ENCODE data around the gene PHKA2. TPM values are rescaled to one million over a fixed set of nuclear protein-coding genes. Genes with fewer than 3 reads are reported as not detected.

Gene PHKA2
- total and polyA plus RNA-seq, 9 donors, result 12.6 to 27.2 (median 20.0) TPM

DNA sequence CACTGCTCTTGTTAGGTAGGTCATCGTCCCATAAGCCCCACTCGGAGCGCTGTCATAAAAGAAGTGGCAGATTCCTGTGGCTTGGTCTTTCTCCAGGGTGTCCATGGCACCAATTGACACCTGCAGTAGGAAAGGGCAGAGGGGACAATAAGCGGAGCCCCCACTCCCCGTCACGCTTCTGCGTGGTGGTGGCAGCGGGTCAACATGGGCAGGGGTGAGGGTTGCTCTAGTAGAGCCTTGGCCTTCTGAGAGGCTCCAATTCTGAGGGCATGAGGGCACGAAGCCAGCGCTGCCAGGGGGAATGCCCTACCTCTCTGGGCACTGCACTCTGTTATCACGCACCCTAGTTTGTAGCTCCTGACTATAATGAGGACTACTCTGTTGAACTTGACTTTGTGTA, 90.4 kb downstream of the PHKA2 start:
- peaks cover 32% of the 10 kb centered on the region for H3K27me3 ChIP-seq (ENCODE audit: control insufficient read depth, insufficient read depth, low read length)
- H3K27ac ChIP-seq (ENCODE audit: low read length), result no peak overlapping the region
- WGBS (ENCODE audit: insufficient coverage), result 95% methylated on average over 10 of the region's 11 CpGs
- H3K36me3 ChIP-seq (ENCODE audit: control insufficient read depth, insufficient read depth, low read length), result peaks cover 12% of the 10 kb centered on the region
- no peak overlapping the region for H3K4me3 ChIP-seq (ENCODE audit: low read length)
- no peaks in the 10 kb centered on the region for H3K9me3 ChIP-seq (replicated peaks; ENCODE audit: control insufficient read depth, low read depth, low read length)
- no peak for DNase-seq
- peaks cover 51% of the 10 kb centered on the region for H3K4me1 ChIP-seq (ENCODE audit: control insufficient read depth, insufficient read depth, low read length)

DNA sequence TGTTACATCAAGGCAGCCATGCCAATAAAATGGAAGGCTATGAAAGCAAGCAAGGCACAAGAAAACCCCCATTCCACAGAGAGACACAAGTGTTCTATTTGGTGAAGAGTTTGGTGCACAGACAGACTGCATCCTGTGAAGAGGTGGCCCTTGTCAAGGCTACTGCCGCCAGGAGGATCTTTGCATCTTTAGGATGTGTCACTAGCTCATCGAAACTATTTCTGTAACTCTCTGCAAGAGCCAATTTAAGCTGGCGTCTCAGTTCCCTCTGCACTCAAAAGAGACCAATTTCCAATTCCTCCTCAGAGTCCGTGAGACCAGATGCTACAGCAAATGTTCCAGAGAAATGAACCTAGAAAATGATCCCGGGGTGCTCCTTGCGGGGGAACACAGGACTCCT, 91.0 kb downstream of the PHKA2 start:
- H3K4me1 ChIP-seq (ENCODE audit: control insufficient read depth, insufficient read depth, low read length), result peaks cover 57% of the 10 kb centered on the region
- peaks cover 12% of the 10 kb centered on the region for H3K36me3 ChIP-seq (ENCODE audit: control insufficient read depth, insufficient read depth, low read length)
- H3K9me3 ChIP-seq (replicated peaks; ENCODE audit: control insufficient read depth, low read depth, low read length), result no peaks in the 10 kb centered on the region
- DNase-seq, result no peak
- H3K27ac ChIP-seq (ENCODE audit: low read length), result no peak overlapping the region
- H3K4me3 ChIP-seq (ENCODE audit: low read length), result no peak overlapping the region
- 84% methylated on average over 6 of the region's 6 CpGs for WGBS (ENCODE audit: insufficient coverage)
- H3K27me3 ChIP-seq (ENCODE audit: control insufficient read depth, insufficient read depth, low read length), result peaks cover 35% of the 10 kb centered on the region

DNA sequence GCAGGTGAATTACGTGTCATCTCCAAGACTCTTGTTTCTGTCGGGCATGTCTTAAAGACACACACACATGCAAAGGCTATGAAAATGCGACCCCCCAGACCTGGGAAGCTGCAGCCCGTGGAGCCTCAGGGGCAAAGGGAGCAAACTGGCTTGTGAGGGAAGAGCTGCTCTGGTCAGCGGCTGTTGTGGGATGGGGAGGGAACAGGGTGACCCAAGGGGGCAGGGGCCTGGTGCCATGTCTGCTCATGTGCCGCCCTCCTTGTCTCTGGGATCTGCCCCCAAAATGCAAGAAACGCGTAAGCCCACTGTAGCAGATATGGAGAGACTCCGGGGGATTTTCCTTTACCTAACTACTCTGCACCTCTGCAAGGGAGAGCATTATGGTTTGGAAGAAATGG, 92.4 kb downstream of the PHKA2 start:
- Histone ChIP-seq H3K36me3 (ENCODE audit: control insufficient read depth, insufficient read depth, low read length) (peaks cover 9% of the 10 kb centered on the region), H3K4me1 (ENCODE audit: control insufficient read depth, insufficient read depth, low read length) (peaks cover 69% of the 10 kb centered on the region), H3K27me3 (ENCODE audit: control insufficient read depth, insufficient read depth, low read length) (peaks cover 32% of the 10 kb centered on the region), H3K4me3 (ENCODE audit: low read length) (no peak overlapping the region), H3K27ac (ENCODE audit: low read length) (no peak overlapping the region), H3K9me3 (replicated peaks; ENCODE audit: control insufficient read depth, low read depth, low read length) (no peaks in the 10 kb centered on the region)
- DNase-seq, result no peak
- WGBS (ENCODE audit: insufficient coverage), result 66% methylated on average over 3 of the region's 9 CpGs

DNA sequence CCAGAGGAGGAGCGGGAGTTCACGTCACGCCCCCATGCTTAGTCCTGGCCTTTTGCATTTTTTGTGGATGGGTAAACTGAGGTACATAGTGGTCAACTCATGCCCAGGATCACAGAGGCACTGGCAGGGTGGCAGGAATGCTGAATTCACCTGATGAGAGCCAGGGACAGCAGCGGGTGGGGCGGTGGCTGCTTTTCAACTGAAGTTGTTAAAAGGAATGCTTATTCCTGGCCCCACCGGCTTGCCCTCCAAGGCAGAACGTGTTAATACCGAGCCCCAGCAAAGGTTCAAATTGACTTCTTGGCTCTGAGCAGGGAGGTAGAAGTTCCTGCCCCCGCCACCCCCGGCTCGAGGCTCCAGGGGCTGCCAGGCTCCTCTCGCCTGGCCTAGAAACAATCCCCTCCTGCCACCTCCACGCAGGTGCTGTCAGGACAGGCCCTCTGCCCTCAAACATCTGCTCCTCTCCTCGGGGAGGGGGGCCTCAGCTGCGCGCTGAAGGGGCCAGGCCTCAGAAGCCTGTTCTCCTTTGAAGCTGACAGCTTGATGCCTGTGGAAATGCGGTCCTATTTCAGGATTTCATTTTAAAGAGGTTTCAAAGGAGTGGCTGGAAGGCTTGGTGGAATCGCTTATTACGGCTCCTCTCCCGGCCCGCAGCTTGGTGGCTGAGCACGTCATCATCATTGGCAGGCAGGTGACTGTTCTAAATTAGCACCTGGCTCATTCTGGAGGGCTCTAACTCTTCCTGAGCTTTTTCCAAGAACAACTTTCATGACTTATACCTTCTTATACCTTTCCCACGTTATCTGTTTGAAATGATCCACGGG, 93.0 kb downstream of the PHKA2 start:
- Histone ChIP-seq H3K36me3 (ENCODE audit: control insufficient read depth, insufficient read depth, low read length) (peaks cover 9% of the 10 kb centered on the region), H3K27ac (ENCODE audit: low read length) (no peak overlapping the region)

DNA sequence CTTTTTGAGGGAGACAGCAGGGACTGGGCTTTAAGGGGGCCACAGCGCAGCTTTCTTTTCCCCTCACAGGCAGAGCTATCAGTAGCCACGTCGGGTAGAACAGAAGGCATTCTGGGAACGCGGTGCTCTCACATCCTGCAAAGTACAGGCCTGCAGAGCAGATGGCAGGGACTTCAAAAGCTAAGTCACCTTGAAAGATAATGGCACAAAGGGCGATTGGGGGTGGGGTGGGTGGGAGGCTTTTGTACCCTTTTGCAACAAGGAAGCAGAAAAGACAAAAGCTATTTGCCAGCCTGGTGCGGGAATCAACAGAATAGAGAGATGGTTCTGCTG, 93.9 kb downstream of the PHKA2 start:
- H3K4me1 ChIP-seq (ENCODE audit: control insufficient read depth, insufficient read depth, low read length), result peaks cover 67% of the 10 kb centered on the region
- 84% methylated on average over 4 of the region's 7 CpGs for WGBS (ENCODE audit: insufficient coverage)

More for the DNA sequence above, 93.0 kb downstream of the PHKA2 start:
- no peak overlapping the region for H3K4me3 ChIP-seq (ENCODE audit: low read length)
- peaks cover 69% of the 10 kb centered on the region for H3K4me1 ChIP-seq (ENCODE audit: control insufficient read depth, insufficient read depth, low read length)
- H3K9me3 ChIP-seq (replicated peaks; ENCODE audit: control insufficient read depth, low read depth, low read length), result no peaks in the 10 kb centered on the region
- DNase-seq, result no peak
- H3K27me3 ChIP-seq (ENCODE audit: control insufficient read depth, insufficient read depth, low read length), result peaks cover 38% of the 10 kb centered on the region
- WGBS (ENCODE audit: insufficient coverage), result 66% methylated on average over 20 of the region's 24 CpGs

DNA sequence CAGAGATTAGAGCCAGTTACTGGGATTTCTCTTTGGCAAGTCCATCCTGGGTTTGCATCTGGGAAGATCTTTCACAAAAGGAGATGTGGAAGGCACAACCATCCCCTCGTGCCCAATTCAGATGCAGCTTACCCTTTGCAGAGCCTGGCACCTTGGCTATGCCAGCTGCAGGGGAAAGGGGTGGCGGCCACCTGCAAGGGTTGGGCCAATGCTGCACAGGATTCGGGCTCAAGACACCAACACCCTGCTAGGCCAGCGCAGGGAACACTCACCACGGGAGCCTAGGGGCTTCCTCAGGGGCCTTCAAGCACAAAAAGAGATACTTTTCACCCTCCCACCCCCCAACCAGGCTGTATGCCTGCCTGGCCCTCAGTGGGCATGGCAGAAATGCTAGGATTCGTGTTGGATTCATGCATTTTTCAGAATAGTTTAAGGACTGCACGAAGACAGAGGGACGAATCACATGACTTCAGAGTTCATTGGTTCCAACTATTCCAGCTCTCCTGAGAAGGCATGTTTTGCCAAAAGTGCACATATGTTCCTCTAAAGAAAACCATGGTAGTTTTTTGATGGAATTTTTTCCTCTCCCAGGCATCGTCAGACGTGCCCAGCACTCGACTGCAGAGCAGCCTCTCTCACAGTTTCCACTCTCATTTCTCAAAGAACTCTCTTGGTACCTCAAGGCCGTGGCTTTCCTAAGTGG, 94.4 kb downstream of the PHKA2 start:
- 62% methylated on average over 9 of the region's 12 CpGs for WGBS (ENCODE audit: insufficient coverage)
- Histone ChIP-seq H3K4me3 (ENCODE audit: low read length) (no peak overlapping the region), H3K36me3 (ENCODE audit: control insufficient read depth, insufficient read depth, low read length) (peaks cover 9% of the 10 kb centered on the region), H3K27me3 (ENCODE audit: control insufficient read depth, insufficient read depth, low read length) (peaks cover 39% of the 10 kb centered on the region), H3K4me1 (ENCODE audit: control insufficient read depth, insufficient read depth, low read length) (peaks cover 62% of the 10 kb centered on the region), H3K27ac (ENCODE audit: low read length) (peak overlapping the region; percentile 29), H3K9me3 (replicated peaks; ENCODE audit: control insufficient read depth, low read depth, low read length) (no peaks in the 10 kb centered on the region)
- peak; percentile 66 for DNase-seq

More for the DNA sequence above, 93.9 kb downstream of the PHKA2 start:
- peaks cover 39% of the 10 kb centered on the region for H3K27me3 ChIP-seq (ENCODE audit: control insufficient read depth, insufficient read depth, low read length)
- H3K36me3 ChIP-seq (ENCODE audit: control insufficient read depth, insufficient read depth, low read length), result peaks cover 9% of the 10 kb centered on the region
- H3K27ac ChIP-seq (ENCODE audit: low read length), result peak overlapping the region; percentile 29
- no peak for DNase-seq
- H3K9me3 ChIP-seq (replicated peaks; ENCODE audit: control insufficient read depth, low read depth, low read length), result no peaks in the 10 kb centered on the region
- no peak overlapping the region for H3K4me3 ChIP-seq (ENCODE audit: low read length)

DNA sequence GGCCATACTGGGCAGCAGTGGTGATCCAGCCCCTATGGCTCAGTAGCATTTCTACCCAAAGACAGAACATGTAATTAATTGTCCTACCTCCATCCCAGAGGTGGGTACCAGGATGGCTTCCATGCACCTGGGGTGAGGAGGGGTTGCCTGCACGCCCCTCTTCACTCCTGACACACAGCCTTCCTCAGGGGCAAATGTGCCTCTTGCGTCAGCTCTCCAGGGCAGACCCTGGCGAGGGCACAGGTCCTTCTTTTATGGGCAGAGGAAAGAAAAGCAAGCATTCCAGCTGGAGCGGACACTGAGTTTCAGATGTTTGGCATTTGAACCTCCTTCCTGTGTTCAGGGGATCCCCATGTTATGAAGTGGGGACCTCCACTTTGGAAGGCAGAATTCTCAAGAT, 95.6 kb downstream of the PHKA2 start:
- peaks cover 38% of the 10 kb centered on the region for H3K27me3 ChIP-seq (ENCODE audit: control insufficient read depth, insufficient read depth, low read length)
- DNase-seq, result no peak
- 92% methylated on average over 1 of the region's 4 CpGs for WGBS (ENCODE audit: insufficient coverage)
- no peaks in the 10 kb centered on the region for H3K9me3 ChIP-seq (replicated peaks; ENCODE audit: control insufficient read depth, low read depth, low read length)
- H3K36me3 ChIP-seq (ENCODE audit: control insufficient read depth, insufficient read depth, low read length), result peaks cover under 1% of the 10 kb centered on the region
- H3K4me1 ChIP-seq (ENCODE audit: control insufficient read depth, insufficient read depth, low read length), result peaks cover 60% of the 10 kb centered on the region
- H3K4me3 ChIP-seq (ENCODE audit: low read length), result no peak overlapping the region
- H3K27ac ChIP-seq (ENCODE audit: low read length), result peak overlapping the region; percentile 85

DNA sequence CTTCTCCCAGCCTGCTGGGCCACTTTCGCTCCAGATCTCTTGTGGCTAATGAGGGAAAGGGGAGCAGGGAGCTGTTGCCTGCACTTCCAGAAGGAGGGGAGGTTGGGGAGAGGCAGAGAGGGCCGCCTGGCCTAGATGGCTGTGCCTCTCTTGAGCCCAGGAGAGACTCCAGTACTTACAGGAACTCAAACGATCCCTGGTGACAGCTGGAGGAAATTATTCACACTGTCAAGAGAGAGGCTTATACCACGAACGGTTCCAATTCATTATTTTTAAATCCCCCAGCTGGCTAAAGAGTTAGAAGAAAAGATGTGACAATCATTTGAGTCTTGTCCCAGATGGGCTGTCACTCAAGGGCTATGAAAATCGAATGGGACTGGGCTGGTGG, 96.1 kb downstream of the PHKA2 start:
- Histone ChIP-seq H3K36me3 (ENCODE audit: control insufficient read depth, insufficient read depth, low read length) (no peaks in the 10 kb centered on the region), H3K27ac (ENCODE audit: low read length) (peak overlapping the region; percentile 85), H3K9me3 (replicated peaks; ENCODE audit: control insufficient read depth, low read depth, low read length) (no peaks in the 10 kb centered on the region), H3K4me3 (ENCODE audit: low read length) (no peak overlapping the region), H3K4me1 (ENCODE audit: control insufficient read depth, insufficient read depth, low read length) (peaks cover 60% of the 10 kb centered on the region), H3K27me3 (ENCODE audit: control insufficient read depth, insufficient read depth, low read length) (peaks cover 38% of the 10 kb centered on the region)
- 10% methylated on average over 2 of the region's 6 CpGs for WGBS (ENCODE audit: insufficient coverage)
- DNase-seq, result peak; percentile 72

DNA sequence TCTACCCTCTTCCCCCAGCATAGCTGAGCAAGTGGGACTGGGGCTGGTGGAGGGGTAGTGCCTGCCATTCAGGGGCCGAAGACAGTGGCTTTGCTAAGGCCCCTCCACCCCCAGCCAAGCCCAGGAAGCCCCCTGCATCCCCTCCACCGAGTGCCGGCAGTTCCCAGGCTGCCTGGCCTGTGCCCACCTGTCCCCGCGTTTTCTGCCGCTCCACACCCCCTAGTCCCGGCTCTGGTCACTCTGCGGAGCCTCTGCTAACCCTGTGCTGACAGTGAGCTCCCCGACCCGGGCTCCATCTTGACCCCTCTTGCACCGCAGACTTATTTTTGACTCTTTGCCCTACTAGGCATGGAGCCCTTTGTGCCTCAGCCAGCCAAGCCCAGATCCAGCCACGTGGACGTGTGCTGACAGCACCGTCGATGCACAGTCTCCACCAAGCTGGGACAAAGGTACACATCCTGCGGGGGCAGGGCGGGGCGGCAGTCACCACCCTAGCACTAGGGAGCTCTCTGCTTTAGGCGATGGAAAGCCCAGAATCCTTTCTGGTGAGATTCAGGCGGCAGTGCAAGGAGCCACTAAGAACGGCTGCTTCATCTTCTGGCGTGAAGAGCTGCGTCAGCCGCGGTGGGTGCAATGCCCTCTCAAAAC, 96.6 kb downstream of the PHKA2 start:
- no peaks in the 10 kb centered on the region for H3K36me3 ChIP-seq (ENCODE audit: control insufficient read depth, insufficient read depth, low read length)
- WGBS (ENCODE audit: insufficient coverage), result 41% methylated on average over 21 of the region's 25 CpGs
- peak overlapping the region; percentile 85 for H3K27ac ChIP-seq (ENCODE audit: low read length)
- DNase-seq, result peak; percentile 24
- H3K4me1 ChIP-seq (ENCODE audit: control insufficient read depth, insufficient read depth, low read length), result peaks cover 60% of the 10 kb centered on the region
- H3K9me3 ChIP-seq (replicated peaks; ENCODE audit: control insufficient read depth, low read depth, low read length), result no peaks in the 10 kb centered on the region
- peaks cover 39% of the 10 kb centered on the region for H3K27me3 ChIP-seq (ENCODE audit: control insufficient read depth, insufficient read depth, low read length)
- peak overlapping the region; percentile 23 for H3K4me3 ChIP-seq (ENCODE audit: low read length)
